Measurements from ENCODE around the gene HOXA2.

HOXA2 gene

DNA sequence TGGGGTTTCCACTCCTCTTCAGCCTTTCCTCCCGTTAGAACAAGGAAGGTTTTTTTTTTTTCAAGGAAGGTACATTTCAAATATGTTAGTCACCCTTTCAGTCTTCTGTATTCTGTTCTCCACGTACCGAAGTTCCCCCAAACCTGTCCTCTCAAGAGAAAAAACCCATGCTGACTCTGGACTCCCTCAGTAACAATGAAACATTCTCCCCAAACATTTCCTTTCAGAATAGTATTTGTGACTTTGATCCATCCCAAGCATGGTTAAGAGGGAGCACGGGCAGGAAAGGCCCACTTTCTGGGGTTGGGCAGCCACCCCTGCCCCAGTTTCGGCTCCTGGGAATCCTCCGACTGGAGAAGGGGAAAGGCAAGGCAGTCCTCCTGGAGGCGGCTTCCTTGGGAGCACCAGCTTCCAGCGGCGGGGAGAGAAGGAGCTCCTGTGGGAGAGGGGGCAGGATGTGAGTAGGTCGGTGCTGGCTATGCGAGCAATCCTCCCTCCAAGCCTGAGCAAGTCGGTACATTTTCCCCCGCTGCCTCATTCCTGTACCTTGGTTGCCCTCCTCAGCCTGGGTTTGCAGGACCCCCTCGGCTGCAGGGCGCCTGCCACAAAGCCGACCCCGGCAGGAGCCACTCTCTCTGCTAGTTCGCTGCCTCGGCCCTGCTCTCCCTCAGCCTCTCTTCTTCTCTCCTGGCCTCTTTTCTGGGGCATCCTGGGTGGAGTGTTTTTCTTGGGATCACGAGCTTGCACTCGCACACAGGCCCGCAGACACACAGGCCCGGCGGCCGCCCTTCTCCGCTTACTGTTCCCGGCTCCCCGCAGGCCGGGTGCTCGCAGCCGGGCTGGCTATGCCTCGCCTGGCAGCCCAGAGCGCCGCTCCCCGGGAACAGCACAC is 4.6 kb downstream of the HOXA2 start:
- DNase-seq: no peak

DNA sequence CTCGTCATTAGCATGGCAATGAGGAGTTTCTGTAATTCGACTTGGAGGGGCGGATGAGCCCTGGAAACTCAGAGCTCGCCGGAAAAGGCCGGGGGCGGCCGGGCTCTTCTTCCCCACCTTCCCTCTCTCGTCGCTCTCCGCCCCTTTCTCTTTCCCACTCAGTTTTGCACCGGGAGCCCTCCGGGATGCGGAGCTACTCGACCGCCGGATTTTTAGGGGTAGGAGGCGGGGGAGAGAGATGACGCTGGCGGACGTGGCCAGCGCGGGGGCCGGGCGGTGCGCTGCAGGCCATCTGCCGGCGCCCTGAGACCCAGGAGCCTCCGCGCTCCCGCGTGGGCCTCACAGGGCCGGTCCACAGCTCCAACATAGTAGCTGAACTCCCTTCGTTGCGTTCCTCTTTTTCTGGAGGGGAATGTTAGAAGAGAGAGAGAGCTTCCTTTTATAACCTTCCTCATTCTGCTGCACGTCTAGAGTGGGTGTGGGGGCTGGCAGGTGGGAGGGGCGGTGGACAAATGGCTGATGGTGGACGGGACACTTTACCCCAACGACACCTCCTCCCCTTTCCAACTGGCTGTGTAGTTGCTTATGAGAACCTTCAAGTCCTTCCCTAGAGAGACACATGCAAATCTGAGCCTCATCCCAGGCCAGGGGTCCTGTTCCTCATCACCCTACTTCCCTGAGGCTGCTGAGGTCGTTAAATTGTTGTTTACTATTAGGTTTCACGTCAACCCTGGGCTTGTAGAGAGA is 5.5 kb downstream of the HOXA2 start:
- DNase-seq: no peak

DNA sequence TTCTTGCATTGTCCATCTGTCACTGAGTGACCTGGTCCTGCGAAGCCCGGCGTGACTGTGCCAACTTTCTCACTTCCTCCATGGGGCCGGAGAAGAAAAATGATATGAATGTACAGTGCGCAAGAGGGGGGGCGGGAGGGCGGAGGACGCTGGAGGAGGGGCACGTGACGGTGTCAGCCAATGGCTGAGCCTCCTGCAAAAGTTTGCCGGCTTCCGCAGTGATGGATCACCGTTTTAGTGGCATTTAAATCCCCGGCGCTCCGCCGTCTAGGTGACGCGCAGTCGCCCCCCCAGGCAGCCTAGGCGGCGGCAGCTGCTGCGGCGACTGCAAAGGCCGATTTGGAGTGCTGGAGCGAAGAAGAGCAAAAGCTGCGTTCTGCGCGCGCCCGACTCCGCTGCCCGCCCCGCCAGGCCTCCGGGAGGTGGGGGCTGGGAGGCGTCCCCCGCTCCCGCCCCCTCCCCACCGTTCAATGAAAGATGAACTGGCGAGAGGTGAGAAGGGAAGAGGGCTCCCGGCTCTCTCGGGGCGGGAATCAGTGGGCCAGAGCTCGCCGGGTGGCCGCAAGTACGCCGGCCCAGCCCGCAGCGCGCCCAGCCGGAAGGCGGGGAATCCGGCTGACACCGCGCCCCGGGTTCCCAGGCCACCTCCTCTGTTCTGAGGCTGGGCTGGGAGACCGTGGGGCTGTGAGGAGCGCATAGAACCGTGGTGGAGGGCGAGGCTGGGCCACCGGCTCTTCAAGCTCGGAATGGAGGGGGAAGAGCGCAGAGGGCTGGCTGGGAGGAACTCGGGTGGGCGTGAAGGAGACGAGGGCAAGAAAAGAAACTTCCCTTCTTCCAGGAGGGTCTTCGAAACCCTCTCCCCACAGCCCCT is 6.4 kb downstream of the HOXA2 start, which contains the start of gene HOXA1:
HOXA1 (minus strand) TSS at position 104 of the 871 bp plus-strand sequence; CDS start at position 16, 88 bp downstream.
- peak; percentile 83 for DNase-seq

DNA sequence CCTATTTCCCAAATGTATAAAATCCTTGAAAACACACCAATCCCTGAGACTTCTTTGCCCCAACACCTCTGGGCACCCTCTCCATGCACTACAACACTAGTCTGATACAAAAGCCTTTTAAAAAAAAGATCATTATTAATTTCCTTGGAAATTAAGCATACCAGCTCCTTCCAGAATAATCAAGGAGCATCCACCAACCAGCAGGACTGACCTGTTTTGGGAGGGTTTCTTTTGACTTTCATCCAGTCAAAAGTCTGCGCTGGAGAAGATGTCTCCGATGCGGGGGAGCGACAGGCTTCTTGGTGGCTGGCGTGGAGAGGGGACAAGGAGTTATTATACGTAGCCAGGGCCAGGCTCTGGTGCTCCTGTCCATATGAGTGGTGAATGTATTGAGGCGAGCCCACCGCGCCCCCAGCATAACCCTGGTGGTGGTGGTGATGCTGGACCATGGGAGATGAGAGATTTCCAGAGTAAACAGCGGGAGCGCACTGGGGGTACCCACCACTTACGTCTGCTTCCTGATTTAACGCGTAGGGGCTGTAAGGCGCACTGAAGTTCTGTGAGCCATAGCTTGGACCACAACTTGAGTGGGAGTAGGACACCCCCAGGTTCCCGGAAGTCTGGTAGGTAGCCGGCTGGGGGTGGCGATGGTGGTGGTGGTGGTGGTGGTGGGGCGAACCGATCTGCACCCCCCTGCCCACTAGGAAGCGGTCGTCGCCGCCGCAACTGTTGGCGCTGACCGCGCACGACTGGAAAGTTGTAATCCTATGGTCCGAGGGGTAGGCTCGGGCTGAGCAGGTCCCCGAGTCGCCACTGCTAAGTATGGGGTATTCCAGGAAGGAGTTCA is 7.2 kb downstream of the HOXA2 start:
- DNase-seq: peak; percentile 19

DNA sequence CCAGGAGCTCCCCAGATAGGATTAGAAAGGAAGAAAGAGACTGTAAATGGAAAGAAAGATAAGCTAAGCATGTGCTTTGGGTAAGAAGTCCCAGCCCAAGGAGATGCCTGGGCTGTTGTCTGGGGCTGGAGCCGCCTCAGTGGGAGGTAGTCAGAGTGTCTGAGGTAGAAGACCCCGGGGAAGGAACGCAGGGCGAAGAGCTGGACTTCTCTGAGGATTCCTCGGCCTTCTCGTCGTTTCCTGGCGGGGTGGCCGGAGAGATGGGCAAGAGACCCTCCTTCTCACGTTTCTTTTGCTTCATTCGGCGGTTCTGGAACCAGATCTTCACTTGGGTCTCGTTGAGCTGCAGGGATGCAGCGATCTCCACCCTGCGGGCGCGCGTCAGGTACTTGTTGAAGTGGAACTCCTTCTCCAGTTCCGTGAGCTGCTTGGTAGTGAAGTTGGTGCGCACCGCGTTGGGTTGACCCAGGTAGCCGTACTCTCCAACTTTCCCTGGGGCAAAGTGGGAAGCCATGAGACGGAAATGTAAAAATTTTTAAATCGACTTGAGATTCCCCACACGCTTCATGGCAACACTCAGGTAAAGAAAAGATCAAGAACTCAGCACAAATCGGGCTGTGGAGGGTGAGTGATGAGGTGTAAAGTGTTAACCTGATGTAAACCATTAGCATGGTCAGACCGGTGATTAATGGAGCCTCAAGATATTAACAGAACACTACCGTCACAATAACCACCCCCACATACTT is 8.0 kb downstream of the HOXA2 start:
- no peak for DNase-seq

DNA sequence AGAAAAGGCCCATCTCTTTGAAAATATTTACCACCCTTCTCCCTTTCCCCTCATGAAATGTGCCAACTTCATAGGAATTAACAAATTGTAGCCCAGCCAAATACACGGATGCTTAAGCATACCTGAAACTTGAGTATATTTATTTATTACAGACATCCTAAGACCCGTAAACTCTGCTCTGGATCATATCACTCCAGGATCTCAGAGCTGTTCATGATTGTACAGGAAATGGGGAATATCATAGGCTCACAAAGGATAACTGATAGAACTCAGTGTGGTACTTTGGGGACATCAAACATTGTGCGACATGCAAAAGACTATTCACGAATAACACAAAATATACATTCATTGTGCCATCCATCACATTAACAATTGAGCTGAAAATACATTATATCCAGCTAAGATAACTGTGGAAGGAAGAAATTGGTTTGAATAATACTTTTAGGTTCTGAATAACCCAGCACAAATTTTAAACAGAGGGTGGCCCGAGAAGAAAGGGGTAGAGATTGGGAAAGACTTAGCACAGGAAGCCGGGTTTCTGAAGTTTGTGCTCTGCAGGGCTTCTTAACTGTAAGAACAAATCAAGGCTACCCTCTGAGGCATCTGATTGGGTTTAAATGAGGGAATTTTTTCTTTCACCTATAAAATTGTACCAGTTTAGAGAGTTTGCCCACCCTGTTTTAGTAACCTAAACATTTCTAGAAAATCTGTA is 9.1 kb downstream of the HOXA2 start:
- no peak for DNase-seq

DNA sequence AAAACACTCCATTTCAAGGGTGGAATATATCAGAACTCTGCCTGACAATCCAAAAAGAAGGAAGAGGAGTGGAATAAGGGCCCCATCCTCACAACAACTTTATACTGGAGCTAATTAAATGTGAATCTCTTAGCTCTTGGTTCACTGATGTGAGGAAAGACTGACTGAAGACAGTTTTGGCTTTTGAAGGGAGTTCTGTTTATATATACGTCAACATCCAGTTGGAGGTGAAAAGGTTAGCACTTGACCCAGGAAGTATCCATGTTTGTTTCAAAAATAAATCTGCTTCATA is 9.7 kb downstream of the HOXA2 start:
- DNase-seq: no peak

DNA sequence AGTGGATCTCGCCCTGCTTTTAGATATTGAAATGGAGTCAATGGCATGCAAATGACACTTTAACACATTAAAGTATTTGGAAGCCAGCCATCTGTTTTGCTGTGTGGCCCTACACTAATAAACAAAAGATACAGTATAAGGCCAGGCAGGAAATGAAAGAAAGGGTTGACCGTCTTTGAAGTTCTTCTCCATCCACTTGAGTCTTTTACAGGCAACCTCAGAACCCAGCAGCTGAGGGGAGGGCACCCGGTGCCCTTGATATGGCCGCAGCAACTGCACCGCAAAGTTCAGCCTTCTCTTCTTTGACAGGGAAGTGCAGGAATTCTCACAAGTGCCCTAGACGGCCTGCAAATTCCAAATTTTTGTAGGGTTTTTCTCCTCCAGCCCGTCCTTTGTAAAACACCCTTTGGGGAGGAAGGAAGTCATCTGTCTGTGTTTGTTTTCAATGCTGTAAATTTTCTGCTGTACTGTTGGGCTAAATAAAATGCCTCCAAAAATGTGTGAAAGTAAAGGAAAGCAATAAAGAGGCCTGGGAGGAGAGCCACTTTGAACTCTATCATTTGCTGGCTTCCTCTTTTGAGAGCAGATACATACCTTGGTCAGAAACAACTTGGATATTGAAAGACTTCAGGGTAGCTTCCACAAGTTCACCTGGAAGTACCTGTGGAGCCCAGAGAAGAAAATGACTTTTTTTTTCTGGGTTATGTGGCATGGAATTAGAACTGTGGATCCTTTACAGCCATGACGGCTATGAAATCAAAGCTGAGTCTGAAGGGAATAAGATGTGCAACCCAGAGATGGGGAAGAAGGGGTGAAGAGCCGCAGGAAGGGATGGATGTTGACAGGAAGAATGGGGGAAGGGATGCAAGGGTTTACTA is 10.3 kb downstream of the HOXA2 start:
- DNase-seq: no peak

DNA sequence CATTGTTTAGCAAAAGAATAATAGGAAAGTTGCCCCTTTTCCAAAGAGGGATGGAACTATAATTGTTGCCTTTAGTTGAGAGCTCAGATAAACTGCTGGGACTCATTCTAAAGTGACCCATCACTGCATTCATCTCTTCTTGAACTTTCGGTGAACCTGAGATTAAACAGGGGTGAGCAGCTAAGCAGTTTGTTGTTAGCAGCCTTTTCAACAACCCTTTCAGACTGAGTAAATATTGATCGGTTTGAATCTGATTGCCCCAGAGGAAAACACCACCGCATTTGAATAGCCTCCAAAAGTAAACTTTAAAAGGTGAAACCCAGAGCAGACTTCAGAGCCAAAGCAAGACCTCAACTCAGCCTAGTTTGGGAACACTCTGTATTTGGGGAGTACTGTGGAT is 11.4 kb downstream of the HOXA2 start:
- no peak for DNase-seq

DNA sequence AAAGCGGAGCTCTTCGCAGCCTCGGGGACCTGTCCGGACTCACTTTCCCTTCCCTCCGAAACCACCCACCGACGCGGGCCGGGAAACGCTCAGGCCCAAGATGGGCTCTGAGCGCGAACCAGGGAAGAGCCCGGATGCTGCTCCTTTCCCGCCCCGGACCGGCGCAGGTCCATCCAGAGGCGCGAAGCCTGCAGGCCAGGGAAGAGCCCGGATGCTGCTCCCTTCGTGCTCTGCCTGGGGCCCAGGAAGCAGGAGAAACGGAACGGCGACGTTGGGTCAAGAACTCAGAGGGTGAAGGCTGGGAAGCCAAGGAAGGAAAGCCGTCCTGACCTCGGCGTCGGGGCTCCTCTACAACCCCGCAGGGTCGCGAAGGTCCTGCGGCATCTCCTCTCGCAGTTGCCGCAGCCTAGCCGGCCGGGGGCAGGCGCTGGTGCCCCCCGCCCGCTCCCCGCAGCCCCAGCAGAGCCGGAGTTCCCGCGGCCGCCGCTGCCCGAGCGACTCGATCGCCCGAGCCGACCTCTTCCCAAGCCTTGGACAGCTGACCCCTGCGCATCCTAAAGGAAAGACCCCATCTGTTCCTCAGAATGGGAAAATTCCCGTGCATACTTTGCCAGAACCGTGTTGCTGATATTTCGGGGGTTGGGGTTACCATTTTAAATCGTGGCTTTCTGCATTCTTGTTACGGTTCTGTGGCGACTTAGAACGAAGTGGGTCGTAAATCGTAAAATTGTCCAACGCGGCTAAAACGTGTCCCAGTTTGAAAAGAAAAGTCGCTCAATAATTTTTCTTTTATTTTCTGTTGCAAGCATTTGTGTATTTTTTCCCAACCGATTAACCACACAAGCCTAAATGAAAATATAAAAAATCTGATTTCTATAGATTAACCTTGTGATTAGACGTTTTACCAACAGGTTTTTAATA is 14.2 kb downstream of the HOXA2 start:
- no peak for DNase-seq

DNA sequence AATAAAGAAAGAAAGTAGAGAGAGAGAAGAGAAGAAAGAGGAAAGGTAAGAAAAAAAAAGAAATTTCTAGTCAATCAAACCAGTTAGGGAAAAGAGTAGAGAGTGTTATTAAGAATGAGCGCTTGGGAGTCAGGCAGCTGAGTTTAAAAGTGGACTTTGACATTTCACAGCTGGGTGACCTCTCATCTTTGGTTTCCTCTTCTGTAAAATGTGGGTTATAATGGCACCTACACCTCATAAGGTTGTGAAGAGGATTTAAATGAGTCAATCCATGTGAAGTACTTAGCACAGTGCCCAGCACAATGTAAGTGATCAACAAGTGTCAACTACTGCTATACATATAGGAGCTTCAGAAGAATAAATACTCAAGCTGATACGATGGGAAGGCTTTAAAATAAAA is 18.8 kb downstream of the HOXA2 start:
- DNase-seq: no peak

DNA sequence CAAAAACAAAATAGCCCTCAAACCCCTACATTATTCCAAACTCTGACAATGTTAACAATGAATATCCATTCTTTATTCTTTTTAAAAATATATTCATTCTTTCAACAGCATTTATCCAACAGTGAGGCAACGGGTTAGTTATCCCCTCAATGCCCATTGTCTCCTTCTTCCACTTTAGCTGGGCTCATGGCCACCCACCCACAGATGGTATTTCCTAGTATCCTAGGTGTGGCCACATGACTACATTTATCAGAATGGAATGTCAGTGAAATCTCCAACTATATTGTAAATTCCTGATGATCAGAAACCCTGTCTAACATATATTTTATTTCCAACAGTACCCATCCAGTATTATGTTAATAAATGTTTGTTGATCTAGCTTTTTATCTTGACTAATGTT is 20.3 kb downstream of the HOXA2 start:
- no peak for DNase-seq

DNA sequence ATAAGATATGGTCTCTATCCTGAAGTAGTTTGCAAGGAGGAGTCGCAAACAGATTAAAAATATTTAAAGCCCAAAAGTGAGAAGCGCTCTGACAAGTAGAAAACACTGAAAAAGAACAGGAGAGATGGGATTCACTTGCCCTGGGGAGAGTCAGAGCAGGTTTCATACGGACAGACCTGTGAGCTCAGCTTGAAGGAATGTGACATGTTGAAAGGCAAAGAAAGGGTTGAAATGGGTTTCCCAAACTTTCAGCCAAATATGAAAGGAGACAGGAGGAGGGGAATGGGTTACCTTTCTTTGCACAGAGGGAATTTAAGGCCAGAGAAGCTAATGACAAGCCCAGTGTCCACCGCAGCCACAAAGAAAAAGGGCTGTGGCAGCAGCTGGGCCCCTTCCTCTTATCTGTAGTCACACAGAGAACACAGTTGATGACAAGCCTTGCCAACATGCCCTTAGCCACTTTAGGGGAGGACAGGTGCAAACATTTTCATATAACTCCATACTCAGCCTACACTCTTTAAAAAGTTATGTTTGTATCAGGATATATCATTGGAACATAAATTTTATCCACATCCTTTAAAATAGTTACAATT is 21.5 kb downstream of the HOXA2 start:
- no peak for DNase-seq

DNA sequence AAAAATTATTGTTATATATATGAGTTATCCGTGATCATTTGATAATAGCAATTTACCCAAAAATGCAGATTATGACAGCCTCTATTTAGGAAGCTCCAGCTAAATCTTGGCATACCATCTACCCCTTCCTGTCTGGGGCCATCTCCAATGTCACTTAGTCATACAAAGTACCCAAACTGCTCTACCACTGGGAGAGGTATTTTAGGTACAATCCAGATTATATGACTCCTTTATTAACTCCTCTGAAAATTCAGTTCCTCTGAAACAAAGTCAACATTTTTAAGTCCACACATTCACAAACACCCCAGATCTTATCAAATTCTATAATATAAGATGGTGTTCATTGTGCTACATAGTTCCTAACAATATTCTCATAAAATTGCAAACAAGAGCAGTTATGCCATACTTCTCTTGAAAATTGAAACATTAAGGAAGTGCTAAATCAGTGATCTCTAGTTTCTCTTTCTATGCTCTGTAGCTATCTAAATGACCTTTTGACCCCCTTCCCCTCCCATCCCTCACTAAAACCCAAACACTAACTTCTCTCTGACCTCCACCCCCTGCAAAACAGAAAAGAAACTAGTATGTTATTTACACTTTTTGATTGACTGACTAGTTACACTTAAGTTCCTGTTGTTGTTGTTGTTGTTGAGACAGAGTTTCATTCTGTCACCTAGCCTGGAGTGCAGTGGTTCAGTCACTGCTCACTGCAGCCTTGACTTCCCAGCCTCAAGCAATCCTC is 23.1 kb downstream of the HOXA2 start:
- DNase-seq: no peak

DNA sequence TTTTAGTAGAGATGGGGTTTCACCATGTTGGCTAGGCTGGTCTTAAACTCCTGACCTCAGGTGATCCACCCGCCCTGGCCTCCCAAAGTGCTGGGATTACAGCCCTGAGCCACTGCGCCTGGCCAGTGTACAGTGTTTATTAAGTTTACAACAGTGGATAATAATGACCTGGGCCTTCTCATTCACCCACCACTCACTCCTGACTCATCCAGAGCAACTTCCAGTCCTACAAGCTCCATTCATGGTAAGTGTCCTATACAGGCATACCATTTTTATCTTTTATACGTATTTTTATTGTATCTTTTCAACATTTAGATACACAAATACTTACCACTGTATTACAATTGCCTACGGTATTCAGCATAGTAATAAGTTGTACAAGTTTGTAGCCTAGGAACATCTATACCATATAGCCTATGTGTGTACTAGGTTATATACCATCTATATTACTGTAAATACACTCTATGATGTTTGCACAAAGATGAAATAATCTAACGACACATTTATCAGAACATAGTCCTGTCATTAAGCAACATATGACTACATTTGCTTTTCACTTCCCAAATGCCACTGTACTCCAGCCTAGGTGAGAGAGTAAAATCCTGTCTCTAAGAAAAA is 23.8 kb downstream of the HOXA2 start:
- no peak for DNase-seq

DNA sequence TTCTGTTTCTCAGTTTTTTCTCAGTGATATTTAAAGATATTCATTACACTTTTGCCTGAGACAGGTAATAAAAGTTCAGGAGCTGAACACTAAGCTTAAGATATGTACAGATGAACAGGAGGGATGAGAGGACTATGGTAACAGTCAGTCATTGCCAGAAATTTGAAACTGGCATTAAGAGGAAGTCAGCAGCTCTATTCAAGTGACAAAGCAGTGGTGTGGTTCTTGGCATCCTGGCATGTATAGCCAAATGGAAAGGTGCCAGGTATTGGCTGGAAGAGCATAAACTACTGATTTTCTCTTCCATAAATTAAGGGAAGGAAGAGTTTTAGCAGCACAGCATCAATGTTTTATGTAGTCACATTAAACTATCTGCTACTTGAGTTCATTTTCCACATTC is 29.4 kb downstream of the HOXA2 start:
- no peak for DNase-seq
